HG03520 (cell line): ENCODE measurements around the gene COCH.
"Not testable (repeated sequence)": the region's sequence is repeated elsewhere in the genome, so short reads cannot be mapped to it uniquely, and the experiment has no call there.

Experiments
- ATAC-seq: cut with Tn5 transposase; IDR thresholded peaks from one replicate; pipeline ENCODE4 v1.9.1; 2021; ENCODE audit warnings: mild to moderate bottlenecking, moderate library complexity; ENCODE audit not compliant: unreplicated experiment

The COCH gene

DNA sequence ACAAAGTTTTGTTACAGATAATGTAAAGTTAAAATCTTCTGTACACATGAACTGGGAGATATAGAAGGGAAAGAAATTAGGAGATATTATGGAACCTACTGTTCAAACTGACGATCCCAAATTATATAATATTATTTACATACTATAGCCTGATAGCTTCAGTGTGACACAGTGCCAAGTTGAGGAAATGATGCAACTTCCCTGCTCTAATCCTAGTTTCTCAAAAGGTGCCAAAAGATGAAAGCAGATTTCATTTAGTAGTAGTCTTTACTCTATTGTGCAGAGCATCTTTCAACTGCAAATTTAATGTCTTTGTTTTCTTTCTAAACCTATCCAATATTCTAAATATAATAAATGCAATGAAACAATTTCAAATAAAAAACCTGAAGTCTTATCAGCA lies 46.9 kb downstream of the COCH start:
- no peak for ATAC-seq

DNA sequence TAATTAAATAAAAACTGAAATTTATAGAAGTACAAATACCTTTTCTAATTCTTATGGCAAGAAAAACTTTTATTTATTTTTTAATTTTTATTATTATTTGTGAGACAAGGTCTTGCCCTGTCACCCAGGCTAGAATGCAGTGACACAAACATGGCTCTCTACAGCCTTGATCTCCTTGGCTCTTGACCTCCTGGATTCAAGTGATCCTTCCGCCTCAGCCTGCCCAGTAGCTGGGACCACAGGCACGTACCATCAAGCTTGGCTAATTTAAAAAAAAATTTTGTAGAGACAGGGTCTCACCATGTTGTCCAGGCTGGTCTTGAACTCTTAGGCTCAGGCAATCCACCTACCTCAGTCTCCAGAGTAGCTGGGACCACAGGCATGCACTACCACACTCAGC lies 47.4 kb downstream of the COCH start:
- no peak for ATAC-seq

DNA sequence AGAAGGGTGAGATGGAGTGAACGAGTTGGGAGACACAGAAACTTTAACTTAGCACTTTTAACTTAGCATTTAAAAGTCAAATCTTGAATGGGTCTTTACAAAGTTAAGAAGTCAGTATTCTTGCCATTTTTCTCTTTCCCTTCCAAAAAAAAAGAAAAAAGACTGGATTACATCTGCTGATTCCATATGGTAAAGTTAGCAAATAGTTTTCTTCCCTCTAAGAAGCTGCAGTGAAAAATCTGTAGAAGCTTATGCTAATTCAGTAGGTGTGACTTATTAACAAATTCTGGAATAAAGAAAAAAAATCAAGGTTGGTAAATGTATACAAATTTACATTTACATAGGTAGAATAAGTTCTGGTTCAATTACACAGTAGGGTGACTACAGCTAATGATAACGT lies 50.9 kb downstream of the COCH start:
- no peak for ATAC-seq

DNA sequence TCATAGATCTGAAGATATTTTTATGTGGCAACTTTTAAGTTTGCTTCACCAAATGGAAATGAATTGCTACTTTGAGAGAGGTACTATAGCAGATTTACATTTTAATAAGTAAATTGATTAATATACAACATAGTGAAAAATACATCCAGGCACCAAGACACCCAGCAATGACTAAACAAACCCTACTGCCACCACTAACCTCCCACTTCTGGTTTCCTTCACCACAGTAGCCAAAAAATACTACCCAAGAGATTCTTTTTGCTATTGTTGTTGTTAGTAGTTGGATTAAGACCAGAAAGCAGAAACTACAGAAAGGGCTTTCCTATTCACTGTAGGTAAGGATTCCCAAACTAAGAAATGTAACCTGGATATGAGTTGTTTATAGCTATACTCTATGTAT lies 54.1 kb downstream of the COCH start:
- no peak for ATAC-seq

DNA sequence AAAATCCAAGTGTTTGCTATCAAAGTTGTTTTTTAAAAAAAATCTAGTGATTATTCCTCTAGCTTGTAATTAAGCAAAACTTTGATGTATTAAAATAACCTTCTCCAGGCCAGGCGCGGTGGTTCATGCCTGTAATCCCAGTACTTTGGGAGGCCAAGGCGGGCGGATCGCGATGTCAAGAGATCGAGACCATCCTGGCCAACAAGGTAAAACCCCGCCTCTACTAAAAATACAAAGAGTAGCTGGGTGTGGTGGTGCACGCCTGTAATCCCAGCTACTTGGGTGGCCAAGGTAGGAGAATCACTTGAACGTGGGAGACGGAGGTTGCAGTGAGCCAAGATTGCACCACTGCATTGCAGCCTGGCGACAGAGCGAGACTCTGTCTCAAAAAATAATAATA lies 59.6 kb downstream of the COCH start:
- not testable (repeated sequence) for ATAC-seq

DNA sequence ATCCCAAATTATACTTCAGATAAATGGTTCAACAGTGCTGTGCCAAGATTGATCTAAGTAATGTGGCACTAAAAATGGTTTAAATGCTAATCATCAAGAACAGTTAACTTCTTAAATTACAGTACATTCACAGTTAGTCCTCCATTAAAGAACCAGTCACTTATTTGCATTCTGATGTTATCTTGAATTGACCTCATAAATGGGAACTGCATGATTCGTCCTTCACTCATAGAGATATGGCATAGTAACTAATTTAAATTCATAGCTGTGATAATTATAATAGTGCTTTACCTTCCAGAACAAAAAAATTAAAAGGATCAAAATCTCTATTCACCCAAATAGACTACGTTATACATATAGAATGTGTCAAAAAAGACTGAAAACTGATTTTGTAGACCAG lies 61.1 kb downstream of the COCH start:
- no peak for ATAC-seq

DNA sequence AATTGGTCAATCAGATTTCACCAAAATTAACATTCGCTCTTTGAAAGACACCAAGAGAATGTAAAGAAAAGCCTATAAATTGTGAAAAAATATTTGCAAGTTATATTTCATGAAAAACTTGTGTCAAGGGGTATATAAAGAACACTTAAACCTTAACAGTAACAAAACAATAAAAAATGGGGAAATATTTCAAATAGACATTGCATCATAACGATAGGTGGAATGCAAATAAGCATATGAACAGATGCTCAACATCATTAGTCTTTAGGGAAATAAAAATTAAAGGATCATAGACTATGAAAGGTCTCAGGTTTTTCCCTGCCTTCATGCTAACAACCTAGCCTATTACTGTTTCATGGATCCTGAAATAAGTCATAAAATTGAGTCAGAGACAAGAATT lies 64.3 kb downstream of the COCH start:
- no peak for ATAC-seq
